CD14-positive monocyte (primary cell): ENCODE measurements around the gene XRCC5. TPM values are rescaled to one million over a fixed set of nuclear protein-coding genes. Genes with fewer than 3 reads are reported as not detected.

Experiments used
- DNase-seq, 3 donors: peaks; one replicate each; pipeline ENCODE4 v3.0.0-alpha.2; 2011 to 2022
- H2AFZ ChIP-seq: 2 replicates; pipeline ENCODE4 v1.6.0; 2012; ENCODE audit warnings: mild to moderate bottlenecking, low read depth, low read length, inconsistent platforms; ENCODE audit not compliant: insufficient read depth, poor library complexity, severe bottlenecking
- H3K27ac ChIP-seq, 2 donors: 1 replicate in 1 of 2; 2 replicates in 1 of 2; pipeline ENCODE4 v1.5.1; 2012 to 2013; ENCODE audit warnings: low read length in 2 of 2, control low read depth in 1 of 2, inconsistent platforms in 1 of 2, low read depth in 1 of 2, mild to moderate bottlenecking in 1 of 2
- H3K27me3 ChIP-seq, 2 donors: one replicate each; pipeline versions ENCODE4 v1.6.0 to v1.6.1; 2011 to 2013; ENCODE audit warnings: low read length in 2 of 2; ENCODE audit not compliant: control insufficient read depth in 2 of 2, insufficient read depth in 2 of 2
- H3K36me3 ChIP-seq, 2 donors: replicated peaks in 1 of 2; 1 replicate in 1 of 2; 2 replicates in 1 of 2; pipeline versions ENCODE4 v1.5.1 to v1.6.1; 2012 to 2013; ENCODE audit warnings: low read length in 2 of 2, control low read depth in 1 of 2, inconsistent platforms in 1 of 2, mild to moderate bottlenecking in 1 of 2; ENCODE audit not compliant: insufficient read depth in 2 of 2, control insufficient read depth in 1 of 2
- H3K4me1 ChIP-seq, 2 donors: 1 replicate in 1 of 2; 2 replicates in 1 of 2; pipeline versions ENCODE4 v1.5.1 to v1.6.1; 2012 to 2013; ENCODE audit warnings: low read length in 2 of 2, control low read depth in 1 of 2, inconsistent platforms in 1 of 2, mild to moderate bottlenecking in 1 of 2, moderate library complexity in 1 of 2; ENCODE audit not compliant: insufficient read depth in 2 of 2, control insufficient read depth in 1 of 2
- H3K4me2 ChIP-seq: replicated peaks from 2 replicates; pipeline ENCODE3; 2012; ENCODE audit warnings: low read length, moderate library complexity, mild to moderate bottlenecking; ENCODE audit not compliant: poor library complexity, severe bottlenecking; ENCODE audit errors: extremely low read depth
- H3K4me3 ChIP-seq, 3 experiments: fragments of 200-600 bp in 1 of 3; sonication (generic) in 1 of 3; replicated peaks in 1 of 3; 1 replicate in 2 of 3; 2 replicates in 1 of 3; pipeline ENCODE4 v1.5.1; 2011 to 2013; ENCODE audit warnings: low read length in 3 of 3, mild to moderate bottlenecking in 3 of 3, control low read depth in 2 of 3, low read depth in 2 of 3, inconsistent platforms in 1 of 3, moderate library complexity in 1 of 3
- H3K79me2 ChIP-seq: 2 replicates; pipeline ENCODE4 v1.6.0; 2012; ENCODE audit warnings: mild to moderate bottlenecking, control low read depth, inconsistent platforms, low read length, moderate library complexity; ENCODE audit not compliant: insufficient read depth
- H3K9ac ChIP-seq: 2 replicates; pipeline ENCODE4 v1.6.0; 2017; ENCODE audit warnings: low read length, mild to moderate bottlenecking; ENCODE audit not compliant: insufficient read depth, poor library complexity, severe bottlenecking
- H3K9me3 ChIP-seq, 2 donors: replicated peaks in 1 of 2; 1 replicate in 1 of 2; 2 replicates in 1 of 2; pipeline versions ENCODE4 v1.5.1 to v1.6.1; 2012 to 2013; ENCODE audit warnings: low read length in 2 of 2, control low read depth in 1 of 2; ENCODE audit not compliant: control insufficient read depth in 1 of 2, insufficient read depth in 1 of 2
- H4K20me1 ChIP-seq: 2 replicates; pipeline ENCODE4 v1.6.0; 2012; ENCODE audit warnings: mild to moderate bottlenecking, low read length, control low read depth, moderate library complexity; ENCODE audit not compliant: insufficient read depth
- H3K27ac Mint-ChIP-seq, 7 donors: one replicate each; pipeline ENCODE4 v1.8.0; 2020; ENCODE audit warnings: mild to moderate bottlenecking in 7 of 7, mixed read lengths in 7 of 7, moderate library complexity in 6 of 7, inconsistent platforms in 2 of 7
- H3K27me3 Mint-ChIP-seq, 3 donors: one replicate each; pipeline ENCODE4 v1.8.0; 2021 to 2022; ENCODE audit warnings: low read depth in 3 of 3, mild to moderate bottlenecking in 3 of 3, mixed read lengths in 3 of 3, moderate library complexity in 3 of 3, inconsistent platforms in 1 of 3
- H3K36me3 Mint-ChIP-seq, 2 donors: one replicate each; pipeline ENCODE4 v1.8.0; 2020; ENCODE audit warnings: mixed read lengths in 2 of 2, inconsistent platforms in 1 of 2, mild to moderate bottlenecking in 1 of 2
- H3K4me1 Mint-ChIP-seq: one replicate; pipeline ENCODE4 v1.8.0; 2020; ENCODE audit warnings: mild to moderate bottlenecking, mixed read lengths
- H3K4me3 Mint-ChIP-seq, 2 donors: one replicate each; pipeline ENCODE4 v1.8.0; 2020; ENCODE audit warnings: mild to moderate bottlenecking in 2 of 2, mixed read lengths in 2 of 2, moderate library complexity in 1 of 2
- H3K9me3 Mint-ChIP-seq, 7 donors: one replicate each; pipeline ENCODE4 v1.8.0; 2020 to 2022; ENCODE audit warnings: mixed read lengths in 7 of 7, mild to moderate bottlenecking in 6 of 7, moderate library complexity in 6 of 7, inconsistent platforms in 2 of 7
- CTCF ChIP-seq: fragments of 200-600 bp; IDR thresholded peaks from one replicate; pipeline ENCODE4 v1.8.0; 2022; ENCODE audit warnings: antibody characterized with exemption, mild to moderate bottlenecking
- WGBS: methylation state at CpG from one replicate; pipeline ENCODE4 v1.1.5; 2013; ENCODE audit warnings: missing lambda C conversion rate; ENCODE audit not compliant: insufficient coverage; 5-methylcytosine and 5-hydroxymethylcytosine counted together
- intact Hi-C, 2 donors: fragments of 100-400 bp; cut with micrococcal nuclease; formaldehyde crosslinking; loops; one replicate each; pipeline versions ENCODE4 v1.15.0 to v1.15.1; 2023
- polyA plus RNA-seq, 3 donors: library from polyadenylated mRNA; depleted of rRNA in 1 of 3; unstranded in 2 of 3; stranded (reverse) in 1 of 3; fragments of 300-500 nt in 2 of 3; fragments of >200 nt in 1 of 3; fragmentation: Illumina TruSeq in 2 of 3; gene quantifications; 1 replicate in 2 of 3; 2 replicates in 1 of 3; pipeline ENCODE4 v1.2.3, GENCODE V29; 2012 to 2021

XRCC5 gene
- polyA plus RNA-seq, 3 donors: 55.3 to 281 (median 258) TPM

GRCh38 chr2:216192931-216193330 is 83.8 kb downstream of the XRCC5 start:
- Mint-ChIP-seq H3K27ac (peak overlapping the region in 1 of 7 donors; percentile 0), H3K4me3 (no peak overlapping the region), H3K36me3 (peaks cover 79 to 90% of the 10 kb centered on the region in 2 donors), H3K27me3 (no peaks in the 10 kb centered on the region), H3K9me3 (no peaks in the 10 kb centered on the region), H3K4me1 (peaks cover 1% of the 10 kb centered on the region)
- intact Hi-C loops: no loop called here
- peaks cover 67% of the 10 kb centered on the region for H4K20me1 ChIP-seq
- no peaks in the 10 kb centered on the region for H3K9me3 ChIP-seq
- H3K9ac ChIP-seq: no peak overlapping the region
- no peak for TF ChIP-seq CTCF
- no peak overlapping the region for H3K27ac ChIP-seq
- H3K4me1 ChIP-seq: no peaks in the 10 kb centered on the region
- no peaks in the 10 kb centered on the region for H3K27me3 ChIP-seq
- H3K79me2 ChIP-seq: peaks cover 16% of the 10 kb centered on the region
- no peak overlapping the region for H3K4me2 ChIP-seq
- H3K36me3 ChIP-seq: peaks cover 79 to 95% of the 10 kb centered on the region in 2 donors
- no peak overlapping the region for H2AFZ ChIP-seq
- no peak for DNase-seq
- 100% methylated on average over 2 of the region's 3 CpGs for WGBS
- no peak overlapping the region for H3K4me3 ChIP-seq

DNA sequence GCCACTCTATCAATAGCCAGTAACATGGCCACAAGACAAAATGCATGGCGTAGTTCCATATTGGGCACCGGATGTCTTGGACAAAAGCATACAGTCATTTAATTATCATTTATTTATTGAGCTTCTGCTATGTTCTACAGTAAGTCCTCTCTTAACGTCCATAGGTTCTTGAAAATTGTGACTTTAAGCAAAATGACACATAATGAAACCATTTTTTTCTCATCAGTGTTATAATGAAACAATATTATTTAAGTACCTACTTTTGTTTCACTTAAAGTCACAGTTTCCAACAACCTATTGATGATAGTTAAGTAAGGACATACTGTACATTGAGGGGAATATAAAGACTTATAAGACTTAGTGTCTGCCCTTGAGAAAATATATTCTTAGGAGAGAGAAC is 84.9 kb downstream of the XRCC5 start:
- H3K36me3 Mint-ChIP-seq: peaks cover 80 to 92% of the 10 kb centered on the region in 2 donors
- H3K79me2 ChIP-seq: peaks cover 6% of the 10 kb centered on the region
- no peak overlapping the region for H3K4me3 Mint-ChIP-seq

More for the DNA sequence above, 84.9 kb downstream of the XRCC5 start:
- Histone ChIP-seq H3K36me3 (peaks cover 90 to 99% of the 10 kb centered on the region in 2 donors), H3K4me2 (no peak overlapping the region), H3K27me3 (no peaks in the 10 kb centered on the region), H3K9me3 (no peaks in the 10 kb centered on the region), H3K4me1 (no peaks in the 10 kb centered on the region), H3K27ac (no peak overlapping the region), H4K20me1 (peaks cover 61% of the 10 kb centered on the region), H3K4me3 (no peak overlapping the region), H2AFZ (no peak overlapping the region), H3K9ac (no peak overlapping the region)
- DNase-seq: no peak
- TF ChIP-seq CTCF: no peak
- no peaks in the 10 kb centered on the region for H3K9me3 Mint-ChIP-seq
- no peaks in the 10 kb centered on the region for H3K27me3 Mint-ChIP-seq
- no peak overlapping the region for H3K27ac Mint-ChIP-seq
- WGBS: no CpG with 5 or more reads among the region's 3 CpGs
- H3K4me1 Mint-ChIP-seq: peaks cover 1% of the 10 kb centered on the region
- intact Hi-C loops: no loop called here
